Smooth muscle cell (in vitro differentiated cells): ENCODE measurements around the gene SLC22A5. TPM values are rescaled to one million over a fixed set of nuclear protein-coding genes. Genes with fewer than 3 reads are reported as not detected.
A peak's percentile ranks its signal among the peaks of the same experiment; 100 is the strongest.
"Not testable (repeated sequence)": the region's sequence is repeated elsewhere in the genome, so short reads cannot be mapped to it uniquely, and the experiment has no call there.

ENCODE experiments used
- DNase-seq: peaks from one replicate; lab custom pipeline; 2025; ENCODE audit not compliant: unreplicated experiment; lab: John Stamatoyannopoulos, UW
- H2AFZ ChIP-seq: fragments of 200-600 bp; sonication (generic); 2 replicates; pipeline ENCODE4 v1.6.0; 2016; ENCODE audit warnings: antibody characterized with exemption, low read depth, mild to moderate bottlenecking
- H3F3A ChIP-seq: fragments of 200-600 bp; sonication (generic); 2 replicates; pipeline ENCODE4 v1.6.0; 2017; ENCODE audit warnings: antibody characterized with exemption, low read depth
- H3K27ac ChIP-seq: fragments of 200-600 bp; sonication (generic); 2 replicates; pipeline ENCODE4 v1.5.1; 2016; ENCODE audit warnings: low read depth, mild to moderate bottlenecking
- H3K27me3 ChIP-seq: fragments of 200-600 bp; sonication (generic); 2 replicates; pipeline ENCODE4 v1.6.1; 2016; ENCODE audit warnings: low read depth, mild to moderate bottlenecking
- H3K36me3 ChIP-seq: fragments of 200-600 bp; sonication (generic); 2 replicates; pipeline ENCODE4 v1.5.1; 2016; ENCODE audit warnings: low read depth
- H3K4me1 ChIP-seq: fragments of 200-600 bp; sonication (generic); 2 replicates; pipeline ENCODE4 v1.5.1; 2016; ENCODE audit warnings: low read depth
- H3K4me2 ChIP-seq: fragments of 200-600 bp; sonication (generic); 2 replicates; pipeline ENCODE4 v1.6.0; 2016; ENCODE audit warnings: mild to moderate bottlenecking
- H3K4me3 ChIP-seq: fragments of 200-600 bp; sonication (generic); 2 replicates; pipeline ENCODE4 v1.5.1; 2016; ENCODE audit warnings: mild to moderate bottlenecking
- H3K79me2 ChIP-seq: fragments of 200-600 bp; sonication (generic); 2 replicates; pipeline ENCODE4 v1.6.0; 2016; ENCODE audit warnings: low read depth, mild to moderate bottlenecking
- H3K9ac ChIP-seq: fragments of 200-600 bp; sonication (generic); 2 replicates; pipeline ENCODE4 v1.6.0; 2016; ENCODE audit warnings: low read depth
- H3K9me3 ChIP-seq: fragments of 200-600 bp; sonication (generic); replicated peaks from 2 replicates; pipeline ENCODE4 v1.5.1; 2016; ENCODE audit warnings: low read depth
- H4K20me1 ChIP-seq: fragments of 200-600 bp; sonication (generic); 2 replicates; pipeline ENCODE4 v1.6.0; 2016; ENCODE audit warnings: low read depth
- WGBS: methylation state at CpG from one replicate; pipeline ENCODE4 v1.1.7; 2016; ENCODE audit warnings: low lambda C conversion rate; 5-methylcytosine and 5-hydroxymethylcytosine counted together
- polyA plus RNA-seq: library from polyadenylated mRNA; unstranded; fragments of >200 nt; fragmentation: Nextera tagmentation; extraction: Ambion mirVana; gene quantifications from 2 replicates; pipeline ENCODE4 v1.2.1, GENCODE V29; 2016
- total RNA-seq: library from RNA; depleted of rRNA; stranded (reverse); fragments of >200 nt; gene quantifications from 2 replicates; pipeline ENCODE4 v1.2.3, GENCODE V29; 2014
- TF ChIP-seq, protein P1 (sequence below): fragments of 200-600 bp; sonication (generic); IDR thresholded peaks from 2 replicates; pipeline ENCODE4 v1.5.1; 2017; ENCODE audit warnings: borderline replicate concordance, mild to moderate bottlenecking, antibody characterized with exemption; ENCODE audit not compliant: insufficient read depth, poor library complexity, severe bottlenecking

The SLC22A5 gene
- total and polyA plus RNA-seq, 2 experiments from 2014 or later: 1.5 to 4.6 TPM

DNA sequence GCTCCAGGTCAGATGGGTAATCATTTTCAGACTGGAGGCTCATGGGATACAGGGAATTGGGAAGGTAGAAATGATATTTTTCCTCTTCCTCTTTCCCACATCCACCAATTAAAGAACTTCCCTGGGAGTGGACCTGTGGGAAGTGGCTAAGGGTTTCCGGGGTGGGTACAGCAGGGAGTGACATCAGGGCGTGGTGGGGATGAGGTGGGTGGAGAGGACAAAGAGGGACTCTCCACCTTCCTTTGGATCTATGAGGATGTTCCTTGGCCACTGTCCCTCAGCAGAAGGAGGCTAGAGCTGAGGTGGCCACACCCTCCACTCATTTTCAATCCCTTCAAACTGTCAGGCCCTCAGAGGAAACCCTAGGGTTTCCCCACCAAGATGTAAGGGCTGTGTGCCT is 66.4 kb downstream of the SLC22A5 start:
- Histone ChIP-seq H3K9me3 (no peaks in the 10 kb centered on the region), H3K27ac (no peak overlapping the region), H3K4me2 (no peak overlapping the region), H4K20me1 (no peaks in the 10 kb centered on the region), H3F3A (peaks cover 8% of the 10 kb centered on the region), H3K79me2 (no peaks in the 10 kb centered on the region), H3K4me1 (peaks cover 23% of the 10 kb centered on the region), H3K27me3 (no peaks in the 10 kb centered on the region), H3K4me3 (no peak overlapping the region), H2AFZ (no peak overlapping the region), H3K9ac (no peak overlapping the region), H3K36me3 (no peaks in the 10 kb centered on the region)
- WGBS: 96% methylated on average over 2 of the region's 2 CpGs
- TF ChIP-seq, protein P1, sequence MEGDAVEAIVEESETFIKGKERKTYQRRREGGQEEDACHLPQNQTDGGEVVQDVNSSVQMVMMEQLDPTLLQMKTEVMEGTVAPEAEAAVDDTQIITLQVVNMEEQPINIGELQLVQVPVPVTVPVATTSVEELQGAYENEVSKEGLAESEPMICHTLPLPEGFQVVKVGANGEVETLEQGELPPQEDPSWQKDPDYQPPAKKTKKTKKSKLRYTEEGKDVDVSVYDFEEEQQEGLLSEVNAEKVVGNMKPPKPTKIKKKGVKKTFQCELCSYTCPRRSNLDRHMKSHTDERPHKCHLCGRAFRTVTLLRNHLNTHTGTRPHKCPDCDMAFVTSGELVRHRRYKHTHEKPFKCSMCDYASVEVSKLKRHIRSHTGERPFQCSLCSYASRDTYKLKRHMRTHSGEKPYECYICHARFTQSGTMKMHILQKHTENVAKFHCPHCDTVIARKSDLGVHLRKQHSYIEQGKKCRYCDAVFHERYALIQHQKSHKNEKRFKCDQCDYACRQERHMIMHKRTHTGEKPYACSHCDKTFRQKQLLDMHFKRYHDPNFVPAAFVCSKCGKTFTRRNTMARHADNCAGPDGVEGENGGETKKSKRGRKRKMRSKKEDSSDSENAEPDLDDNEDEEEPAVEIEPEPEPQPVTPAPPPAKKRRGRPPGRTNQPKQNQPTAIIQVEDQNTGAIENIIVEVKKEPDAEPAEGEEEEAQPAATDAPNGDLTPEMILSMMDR: no peak
- no peak for DNase-seq

DNA sequence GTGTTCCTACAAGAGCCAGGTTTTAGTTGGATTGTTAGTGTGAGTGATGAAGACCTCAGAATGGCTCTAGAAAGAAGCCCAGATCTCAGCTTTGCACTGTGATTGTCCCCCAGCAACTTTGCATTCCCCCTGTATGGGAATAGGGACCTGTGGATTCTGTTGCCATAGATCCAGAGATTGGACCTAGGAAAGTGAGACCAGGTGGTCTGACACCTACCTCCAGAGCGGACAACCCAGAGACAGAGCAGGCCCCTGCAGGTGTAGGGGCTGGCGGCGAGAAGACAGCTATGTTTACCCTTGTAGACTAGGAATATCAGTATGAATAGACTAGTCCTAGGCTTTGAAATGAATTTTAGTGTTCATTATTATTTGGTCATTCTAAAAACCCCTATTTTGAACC is 67.4 kb downstream of the SLC22A5 start:
- peaks cover 8% of the 10 kb centered on the region for H3F3A ChIP-seq
- no peak for DNase-seq
- TF ChIP-seq, protein P1: no peak
- peak overlapping the region; percentile 70 for H3K4me2 ChIP-seq
- H3K4me3 ChIP-seq: no peak overlapping the region
- no peak overlapping the region for H3K9ac ChIP-seq
- H3K4me1 ChIP-seq: peaks cover 23% of the 10 kb centered on the region
- no peaks in the 10 kb centered on the region for H3K9me3 ChIP-seq
- 95% methylated on average over 3 of the region's 3 CpGs for WGBS
- H2AFZ ChIP-seq: no peak overlapping the region
- H3K36me3 ChIP-seq: no peaks in the 10 kb centered on the region
- no peaks in the 10 kb centered on the region for H3K79me2 ChIP-seq
- peak overlapping the region; percentile 73 for H3K27ac ChIP-seq
- no peaks in the 10 kb centered on the region for H4K20me1 ChIP-seq
- no peaks in the 10 kb centered on the region for H3K27me3 ChIP-seq

DNA sequence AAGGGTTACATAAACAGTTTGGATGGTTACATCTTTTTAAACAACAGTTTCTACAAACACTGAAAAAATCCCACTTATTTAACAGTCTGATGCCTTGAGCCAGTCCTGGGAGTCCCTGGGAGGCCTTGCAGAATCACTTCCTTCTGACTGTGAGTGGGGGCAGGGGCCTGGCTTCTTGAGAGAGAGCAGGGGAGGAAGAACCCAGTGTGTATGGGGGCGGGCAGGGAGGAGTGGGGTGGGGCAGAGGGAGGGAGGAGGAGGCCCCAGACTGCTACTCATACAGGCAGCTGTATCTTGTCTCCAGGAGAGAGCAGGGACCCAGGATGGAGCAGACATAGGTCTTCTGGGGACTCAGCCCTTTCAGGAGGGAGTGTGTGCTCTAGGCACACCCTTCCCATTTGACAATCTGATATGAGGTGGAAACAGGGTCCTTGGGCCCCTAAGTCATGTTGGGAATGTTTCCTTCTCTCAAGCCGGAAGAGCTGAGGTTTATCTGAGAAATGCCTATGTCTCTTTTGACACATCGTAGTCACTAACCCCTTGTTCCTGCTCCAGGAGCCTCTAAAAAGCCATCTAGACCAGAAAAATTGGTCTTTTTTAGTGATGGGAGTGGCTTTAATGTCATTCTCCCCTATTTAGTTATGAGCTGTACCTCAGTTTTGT is 68.2 kb downstream of the SLC22A5 start:
- Histone ChIP-seq H3K36me3 (no peaks in the 10 kb centered on the region), H3K79me2 (no peaks in the 10 kb centered on the region), H2AFZ (peak overlapping the region; percentile 48), H3K27ac (peak overlapping the region; percentile 73), H3K9me3 (no peaks in the 10 kb centered on the region), H3F3A (peaks cover 8% of the 10 kb centered on the region), H4K20me1 (no peaks in the 10 kb centered on the region), H3K9ac (no peak overlapping the region), H3K4me2 (peak overlapping the region; percentile 70), H3K4me1 (peaks cover 23% of the 10 kb centered on the region), H3K4me3 (no peak overlapping the region), H3K27me3 (no peaks in the 10 kb centered on the region)
- TF ChIP-seq, protein P1: no peak
- 28% methylated on average over 2 of the region's 3 CpGs for WGBS
- DNase-seq: peak; percentile 40

DNA sequence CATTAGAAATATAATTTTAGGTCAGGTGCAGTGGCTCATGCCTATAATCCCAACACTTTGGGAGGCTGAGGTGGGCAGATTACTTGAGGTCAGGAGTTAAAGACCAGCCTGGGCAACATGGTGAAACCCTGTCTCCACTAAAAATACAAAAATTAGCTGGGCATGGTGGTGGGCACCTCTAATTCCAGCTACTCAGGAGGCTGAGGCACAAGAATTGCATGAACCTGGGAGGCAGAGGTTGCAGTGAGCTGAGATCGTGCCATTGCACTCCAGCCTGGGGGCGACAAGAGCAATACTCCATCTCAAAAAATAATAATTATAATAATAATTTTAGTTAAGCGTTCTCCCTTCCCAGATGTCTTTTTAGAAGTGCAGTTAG is 68.7 kb downstream of the SLC22A5 start:
- H3F3A ChIP-seq, H3K9ac ChIP-seq, H3K4me3 ChIP-seq, H3K36me3 ChIP-seq, H3K27me3 ChIP-seq, H3K79me2 ChIP-seq, H4K20me1 ChIP-seq, H3K9me3 ChIP-seq, DNase-seq: not testable (repeated sequence)
- H2AFZ ChIP-seq: peak overlapping the region; percentile 48
- peak overlapping the region; percentile 73 for H3K27ac ChIP-seq
- 95% methylated on average over 3 of the region's 3 CpGs for whole genome bisulfite sequencing
- H3K4me1 ChIP-seq: peaks cover 23% of the 10 kb centered on the region
- peak overlapping the region; percentile 70 for H3K4me2 ChIP-seq
